ENCODE data around the gene RHOD. TPM values are rescaled to one million over a fixed set of nuclear protein-coding genes. Genes with fewer than 3 reads are reported as not detected.

Gene RHOD
- polyA plus RNA-seq, 1 experiment = 42.8 TPM

DNA sequence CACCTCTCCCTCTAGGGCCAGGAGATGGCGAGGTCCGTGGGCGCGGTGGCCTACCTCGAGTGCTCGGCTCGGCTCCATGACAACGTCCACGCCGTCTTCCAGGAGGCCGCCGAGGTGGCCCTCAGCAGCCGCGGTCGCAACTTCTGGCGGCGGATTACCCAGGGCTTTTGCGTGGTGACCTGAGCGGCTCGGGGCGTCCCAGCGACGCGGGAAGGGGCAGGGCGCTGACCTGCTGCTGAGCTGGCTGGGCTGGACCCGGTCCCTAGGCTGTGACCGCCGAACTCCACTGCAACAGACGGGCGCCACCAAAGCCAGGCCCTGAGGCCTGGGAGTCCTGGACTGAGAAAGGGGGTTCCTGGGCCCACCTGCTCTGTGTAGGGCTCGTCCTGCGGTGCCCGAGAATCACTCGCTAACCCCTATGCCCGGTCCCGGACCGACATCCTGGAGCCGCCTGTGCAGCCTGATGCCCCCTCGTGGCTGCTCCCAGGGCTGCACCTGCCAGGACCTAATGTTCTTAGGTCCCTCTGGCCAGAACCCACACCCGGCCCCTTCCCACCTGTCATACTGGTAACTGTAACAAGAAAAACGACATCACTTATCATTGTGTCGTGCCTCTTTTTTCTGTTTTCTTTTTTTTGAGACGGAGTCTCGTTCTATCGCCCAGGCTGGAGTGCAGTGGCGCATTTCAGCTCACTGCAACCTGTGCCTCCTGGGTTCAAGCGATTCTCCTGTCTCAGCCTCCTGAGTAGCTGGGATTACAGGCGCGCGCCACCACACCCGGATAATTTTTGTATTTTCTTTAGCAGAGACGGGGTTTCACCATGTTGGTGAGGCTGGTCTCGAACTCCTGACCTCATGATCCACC lies 15.0 kb downstream of the RHOD start:
- Histone ChIP-seq H3K36me3 (ENCODE audit: control insufficient read depth, insufficient read depth, low read length) (peaks cover 3% of the 10 kb centered on the region), H3K27me3 (ENCODE audit: control insufficient read depth, insufficient read depth, low read length) (no peaks in the 10 kb centered on the region), H3K4me3 (ENCODE audit: low read depth, low read length) (no peak overlapping the region)
- no peak for DNase-seq (ENCODE audit: low read depth)
- POLR2A ChIA-PET = no interaction called here
- peak; percentile 84 for TF ChIP-seq CTCF (IDR thresholded peaks at IDR 0.05; ENCODE audit: insufficient read depth, low read depth, low read length)
- CTCF ChIA-PET = interaction anchor here (0.6 to 5.3 kb wide), 8 partner anchors 14 to 246 kb away, joined by 3 to 34 read pairs (median 3); partner anchors contain the start of gene RHOD

GRCh38 chr11:67072295-67072694 lies 15.6 kb downstream of the RHOD start:
- H3K36me3 ChIP-seq (ENCODE audit: control insufficient read depth, insufficient read depth, low read length) = no peaks in the 10 kb centered on the region
- CTCF ChIA-PET = interaction anchor here (0.7 to 5.3 kb wide), 6 partner anchors 15 to 245 kb away, joined by 3 to 34 read pairs (median 3); partner anchors contain the start of gene RHOD
- no peaks in the 10 kb centered on the region for H3K27me3 ChIP-seq (ENCODE audit: control insufficient read depth, insufficient read depth, low read length)
- DNase-seq (ENCODE audit: low read depth) = no peak
- TF ChIP-seq CTCF (IDR thresholded peaks at IDR 0.05; ENCODE audit: insufficient read depth, low read depth, low read length) = no peak
- no peak overlapping the region for H3K4me3 ChIP-seq (ENCODE audit: low read depth, low read length)
- POLR2A ChIA-PET = no interaction called here

DNA sequence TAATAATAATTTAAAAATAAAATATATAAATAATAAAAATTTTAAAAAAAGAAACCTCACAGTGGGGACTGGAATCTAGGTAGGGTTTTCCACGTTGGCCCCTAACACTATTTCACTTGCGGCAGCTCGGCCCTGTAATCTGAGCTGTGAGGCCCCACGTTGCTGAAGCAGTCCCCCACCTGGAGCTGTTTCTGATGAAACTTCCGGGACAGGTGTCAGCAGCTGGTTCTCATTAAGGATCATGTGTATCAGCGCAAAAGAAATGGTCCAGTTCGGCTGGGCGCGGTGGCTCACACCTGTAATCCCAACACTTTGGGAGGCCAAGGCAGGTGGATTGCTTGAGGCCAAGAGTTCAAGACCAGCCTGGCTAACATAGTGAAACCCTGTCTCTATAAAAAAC lies 17.3 kb downstream of the RHOD start:
- Histone ChIP-seq H3K36me3 (ENCODE audit: control insufficient read depth, insufficient read depth, low read length) (no peaks in the 10 kb centered on the region), H3K27me3 (ENCODE audit: control insufficient read depth, insufficient read depth, low read length) (no peaks in the 10 kb centered on the region), H3K4me3 (ENCODE audit: low read depth, low read length) (no peak overlapping the region)
- no peak for TF ChIP-seq CTCF (IDR thresholded peaks at IDR 0.05; ENCODE audit: insufficient read depth, low read depth, low read length)
- DNase-seq (ENCODE audit: low read depth) = no peak
- POLR2A ChIA-PET = no interaction called here
- CTCF ChIA-PET = interaction anchor here (5.3 kb wide), 1 partner anchor 20 kb away, joined by 34 read pairs; no protein-coding TSS in a partner anchor

DNA sequence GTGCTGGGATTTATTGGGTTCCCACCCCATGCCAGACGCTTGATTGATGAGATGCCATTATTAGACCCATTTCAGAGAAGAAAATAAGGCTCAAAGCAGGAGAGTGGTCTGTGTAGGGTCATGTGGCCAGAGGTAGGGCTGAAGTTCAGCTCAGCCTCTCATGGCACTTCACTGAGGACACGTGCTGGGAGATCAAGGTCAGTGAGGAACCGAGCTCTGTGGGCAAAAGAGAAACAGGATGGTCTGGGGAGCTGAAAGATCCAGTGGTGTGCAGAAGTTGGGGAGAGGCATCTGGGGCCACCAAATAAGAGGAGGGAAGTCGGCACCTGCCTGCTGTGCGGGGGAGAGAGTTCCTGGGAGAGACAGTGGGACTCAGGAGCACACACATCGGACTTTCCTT lies 19.6 kb downstream of the RHOD start:
- POLR2A ChIA-PET = no interaction called here
- no peaks in the 10 kb centered on the region for H3K27me3 ChIP-seq (ENCODE audit: control insufficient read depth, insufficient read depth, low read length)
- CTCF ChIA-PET = interaction anchor here (5.3 kb wide), 1 partner anchor 22 kb away, joined by 34 read pairs; no protein-coding TSS in a partner anchor

More for the DNA sequence above, 19.6 kb downstream of the RHOD start:
- Histone ChIP-seq H3K4me3 (ENCODE audit: low read depth, low read length) (no peak overlapping the region), H3K36me3 (ENCODE audit: control insufficient read depth, insufficient read depth, low read length) (no peaks in the 10 kb centered on the region)
- TF ChIP-seq CTCF (IDR thresholded peaks at IDR 0.05; ENCODE audit: insufficient read depth, low read depth, low read length) = no peak
- no peak for DNase-seq (ENCODE audit: low read depth)

All from BJ (cell line).